Liver (tissue), 3 donors: ENCODE results near the gene MYO18B.

Source experiments
- CTCF ChIP-seq: fragments of 150-350 bp; IDR thresholded peaks from 2 replicates; pipeline ENCODE4 v1.5.1; 2017; ENCODE audit warnings: improper control_type of control experiment, low read depth, low read length; ENCODE audit not compliant: missing input control
- EGR1 ChIP-seq, 2 donors: IDR thresholded peaks; 2 replicates each; pipeline ENCODE4 v1.6.1; 2016 to 2018; ENCODE audit warnings: antibody characterized with exemption in 2 of 2, low read depth in 2 of 2
- GABPA ChIP-seq, 2 donors: IDR thresholded peaks in 1 of 2; conservative IDR thresholded peaks in 1 of 2; 2 replicates each; pipeline ENCODE4 v1.6.1; 2016; ENCODE audit warnings: antibody characterized with exemption in 2 of 2, mild to moderate bottlenecking in 1 of 2, moderate library complexity in 1 of 2
- HNF4G ChIP-seq: IDR thresholded peaks from 2 replicates; pipeline ENCODE4 v1.6.1; 2016; ENCODE audit warnings: antibody characterized with exemption
- NR2F2 ChIP-seq: IDR thresholded peaks from 2 replicates; pipeline ENCODE4 v1.6.1; 2016; ENCODE audit warnings: antibody characterized with exemption
- SP1 ChIP-seq: IDR thresholded peaks from 2 replicates; pipeline ENCODE4 v1.6.1; 2018; ENCODE audit warnings: antibody characterized with exemption, mild to moderate bottlenecking
- TAF1 ChIP-seq: conservative IDR thresholded peaks from 2 replicates; pipeline ENCODE4 v1.6.1; 2016; ENCODE audit warnings: antibody characterized with exemption, mild to moderate bottlenecking
- TF ChIP-seq, protein P1 (sequence below): IDR thresholded peaks from 2 replicates; pipeline ENCODE4 v1.6.1; 2016; ENCODE audit warnings: antibody characterized with exemption, mild to moderate bottlenecking
- donor health status: healthy.
- donor health status: healthy.

DNA sequence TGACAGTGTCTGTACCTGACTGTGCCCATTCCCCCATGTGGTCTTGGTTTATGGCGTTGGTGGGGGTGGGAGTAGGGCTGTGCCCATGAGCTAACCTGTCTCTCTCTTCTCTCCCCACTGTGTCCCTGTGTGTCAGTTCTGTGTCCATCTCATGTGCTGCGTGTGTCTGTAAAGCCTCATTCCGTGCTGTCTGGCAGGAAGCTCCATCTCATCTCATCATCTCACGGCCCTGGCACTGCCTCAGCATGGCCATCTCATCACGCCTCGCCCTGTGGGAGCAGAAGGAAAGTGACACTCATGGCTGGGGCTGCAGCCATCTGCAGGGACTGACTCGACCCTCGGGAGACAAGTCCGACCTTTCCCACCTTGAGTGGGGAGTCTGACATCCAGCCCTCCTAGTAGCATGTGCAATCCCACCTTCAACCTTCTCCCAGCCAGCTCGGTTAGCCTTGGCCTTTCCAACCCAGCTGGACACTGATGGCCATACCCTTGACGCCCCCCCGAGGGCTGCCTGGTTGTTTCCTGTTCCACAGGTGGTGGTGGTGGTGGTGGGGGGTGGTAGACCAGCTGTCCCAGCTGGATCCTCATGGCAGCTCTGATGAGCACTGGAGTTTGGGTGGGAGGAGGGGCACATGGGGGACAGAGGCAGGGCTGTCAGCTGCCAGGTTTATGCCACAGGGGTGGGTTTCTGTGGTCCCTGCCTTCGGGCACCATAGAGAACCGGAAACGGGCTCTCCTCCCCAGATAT is 19.0 kb downstream of the MYO18B start:
- TF ChIP-seq NR2F2 (no peak), CTCF (no peak), TAF1 (no peak), GABPA (IDR thresholded peaks at IDR 0.05 in 1 of 2, conservative IDR thresholded peaks at IDR 0.05 in 1 of 2) (no peak), EGR1 (IDR thresholded peaks at IDR 0.05; ENCODE audit: low read depth in 2 of 2) (no peak), SP1 (no peak), HNF4G (no peak)
- TF ChIP-seq, protein P1, sequence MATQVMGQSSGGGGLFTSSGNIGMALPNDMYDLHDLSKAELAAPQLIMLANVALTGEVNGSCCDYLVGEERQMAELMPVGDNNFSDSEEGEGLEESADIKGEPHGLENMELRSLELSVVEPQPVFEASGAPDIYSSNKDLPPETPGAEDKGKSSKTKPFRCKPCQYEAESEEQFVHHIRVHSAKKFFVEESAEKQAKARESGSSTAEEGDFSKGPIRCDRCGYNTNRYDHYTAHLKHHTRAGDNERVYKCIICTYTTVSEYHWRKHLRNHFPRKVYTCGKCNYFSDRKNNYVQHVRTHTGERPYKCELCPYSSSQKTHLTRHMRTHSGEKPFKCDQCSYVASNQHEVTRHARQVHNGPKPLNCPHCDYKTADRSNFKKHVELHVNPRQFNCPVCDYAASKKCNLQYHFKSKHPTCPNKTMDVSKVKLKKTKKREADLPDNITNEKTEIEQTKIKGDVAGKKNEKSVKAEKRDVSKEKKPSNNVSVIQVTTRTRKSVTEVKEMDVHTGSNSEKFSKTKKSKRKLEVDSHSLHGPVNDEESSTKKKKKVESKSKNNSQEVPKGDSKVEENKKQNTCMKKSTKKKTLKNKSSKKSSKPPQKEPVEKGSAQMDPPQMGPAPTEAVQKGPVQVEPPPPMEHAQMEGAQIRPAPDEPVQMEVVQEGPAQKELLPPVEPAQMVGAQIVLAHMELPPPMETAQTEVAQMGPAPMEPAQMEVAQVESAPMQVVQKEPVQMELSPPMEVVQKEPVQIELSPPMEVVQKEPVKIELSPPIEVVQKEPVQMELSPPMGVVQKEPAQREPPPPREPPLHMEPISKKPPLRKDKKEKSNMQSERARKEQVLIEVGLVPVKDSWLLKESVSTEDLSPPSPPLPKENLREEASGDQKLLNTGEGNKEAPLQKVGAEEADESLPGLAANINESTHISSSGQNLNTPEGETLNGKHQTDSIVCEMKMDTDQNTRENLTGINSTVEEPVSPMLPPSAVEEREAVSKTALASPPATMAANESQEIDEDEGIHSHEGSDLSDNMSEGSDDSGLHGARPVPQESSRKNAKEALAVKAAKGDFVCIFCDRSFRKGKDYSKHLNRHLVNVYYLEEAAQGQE, result no peak
